Liver (tissue), 9 donors: ENCODE measurements around the gene NKAPL. TPM values are rescaled to one million over a fixed set of nuclear protein-coding genes. Genes with fewer than 3 reads are reported as not detected.

Experiments
- DNase-seq: peaks from one replicate; pipeline ENCODE4 v3.0.0-alpha.2; 2017; ENCODE audit warnings: low spot score
- H3K27ac ChIP-seq, 2 donors: one replicate each; pipeline ENCODE4 v1.7.0; 2013; ENCODE audit warnings: inconsistent platforms in 2 of 2, low read length in 2 of 2, control low read depth in 1 of 2, low read depth in 1 of 2, mild to moderate bottlenecking in 1 of 2
- H3K27me3 ChIP-seq, 4 donors: one replicate each; pipeline versions ENCODE4 v1.6.1 to v1.7.0; 2013; ENCODE audit warnings: low read length in 3 of 4, inconsistent platforms in 1 of 4, mild to moderate bottlenecking in 1 of 4, moderate library complexity in 1 of 4; ENCODE audit not compliant: control insufficient read depth in 4 of 4, insufficient read depth in 4 of 4
- H3K36me3 ChIP-seq, 4 donors: one replicate each; pipeline versions ENCODE4 v1.6.1 to v1.7.0; 2013; ENCODE audit warnings: low read length in 3 of 4, mild to moderate bottlenecking in 3 of 4, low read depth in 1 of 4, moderate library complexity in 1 of 4; ENCODE audit not compliant: control insufficient read depth in 4 of 4, insufficient read depth in 3 of 4
- H3K4me1 ChIP-seq, 4 donors: one replicate each; pipeline versions ENCODE4 v1.6.1 to v1.7.0; 2013; ENCODE audit warnings: low read length in 3 of 4, mild to moderate bottlenecking in 3 of 4, moderate library complexity in 1 of 4; ENCODE audit not compliant: control insufficient read depth in 4 of 4, insufficient read depth in 4 of 4
- H3K4me3 ChIP-seq, 3 donors: one replicate each; pipeline versions ENCODE4 v1.6.1 to v1.7.0; 2013; ENCODE audit warnings: low read length in 3 of 3, control low read depth in 1 of 3, low read depth in 1 of 3, mild to moderate bottlenecking in 1 of 3
- H3K9ac ChIP-seq, 2 donors: one replicate each; pipeline ENCODE4 v1.7.0; 2013; ENCODE audit warnings: low read length in 2 of 2, mild to moderate bottlenecking in 2 of 2, moderate library complexity in 2 of 2, control low read depth in 1 of 2, low read depth in 1 of 2
- H3K9me3 ChIP-seq, 4 donors: one replicate each; pipeline versions ENCODE4 v1.6.1 to v1.7.0; 2013; ENCODE audit warnings: low read length in 3 of 4; ENCODE audit not compliant: control insufficient read depth in 4 of 4
- EGR1 ChIP-seq, 2 donors: IDR thresholded peaks; 2 replicates each; pipeline ENCODE4 v1.6.1; 2016 to 2018; ENCODE audit warnings: antibody characterized with exemption in 2 of 2, low read depth in 2 of 2
- FOXA1 ChIP-seq: IDR thresholded peaks from 2 replicates; pipeline ENCODE4 v1.6.1; 2016; ENCODE audit warnings: antibody characterized with exemption
- FOXA2 ChIP-seq: IDR thresholded peaks from 2 replicates; pipeline ENCODE4 v1.6.1; 2016; ENCODE audit warnings: antibody characterized with exemption
- GABPA ChIP-seq, 2 donors: IDR thresholded peaks in 1 of 2; conservative IDR thresholded peaks in 1 of 2; 2 replicates each; pipeline ENCODE4 v1.6.1; 2016; ENCODE audit warnings: antibody characterized with exemption in 2 of 2, mild to moderate bottlenecking in 1 of 2, moderate library complexity in 1 of 2
- HNF4A ChIP-seq, 2 donors: conservative IDR thresholded peaks; 2 replicates each; pipeline ENCODE4 v1.6.1; 2016; ENCODE audit warnings: antibody characterized with exemption in 2 of 2, mild to moderate bottlenecking in 2 of 2
- HNF4G ChIP-seq: IDR thresholded peaks from 2 replicates; pipeline ENCODE4 v1.6.1; 2016; ENCODE audit warnings: antibody characterized with exemption
- JUND ChIP-seq, 2 donors: IDR thresholded peaks; 2 replicates each; pipeline ENCODE4 v1.6.1; 2016; ENCODE audit warnings: antibody characterized with exemption in 2 of 2
- NR2F2 ChIP-seq: IDR thresholded peaks from 2 replicates; pipeline ENCODE4 v1.6.1; 2016; ENCODE audit warnings: antibody characterized with exemption
- RAD21 ChIP-seq, 2 donors: IDR thresholded peaks; 2 replicates each; pipeline ENCODE4 v1.6.1; 2016; ENCODE audit warnings: antibody characterized with exemption in 2 of 2, mild to moderate bottlenecking in 2 of 2
- RXRA ChIP-seq, 2 donors: IDR thresholded peaks; 2 replicates each; pipeline ENCODE4 v1.6.1; 2017 to 2018; ENCODE audit warnings: antibody characterized with exemption in 2 of 2, mild to moderate bottlenecking in 1 of 2
- TAF1 ChIP-seq: conservative IDR thresholded peaks from 2 replicates; pipeline ENCODE4 v1.6.1; 2016; ENCODE audit warnings: antibody characterized with exemption, mild to moderate bottlenecking
- YY1 ChIP-seq: IDR thresholded peaks from 2 replicates; pipeline ENCODE4 v1.6.1; 2016; ENCODE audit warnings: antibody characterized with exemption, mild to moderate bottlenecking
- WGBS: extraction: QIAGEN DNeasy Blood & Tissue Kit; methylation state at CpG from one replicate; pipeline ENCODE4 v1.1.7; 2013; 5-methylcytosine and 5-hydroxymethylcytosine counted together
- polyA plus RNA-seq, 2 donors: library from polyadenylated mRNA; stranded (reverse) in 1 of 2; unstranded in 1 of 2; fragments of 200-250 nt in 1 of 2; fragments of >200 nt in 1 of 2; fragmentation: Nextera tagmentation in 1 of 2; extraction: Ambion mirVana in 1 of 2; gene quantifications; one replicate each; pipeline versions ENCODE4 v1.2.1 to v1.2.3, GENCODE V29; 2013 to 2015
- total RNA-seq, 2 donors: library from RNA; depleted of rRNA; stranded (reverse); fragments of >200 nt; gene quantifications; one replicate each; pipeline ENCODE4 v1.2.3, GENCODE V29; 2014
- TF ChIP-seq, protein P1 (sequence below): IDR thresholded peaks from 2 replicates; pipeline ENCODE4 v1.6.1; 2016; ENCODE audit warnings: antibody characterized with exemption, mild to moderate bottlenecking
- TF ChIP-seq, protein P2 (sequence below): IDR thresholded peaks from 2 replicates; pipeline ENCODE4 v1.6.1; 2016; ENCODE audit warnings: antibody characterized with exemption
- TF ChIP-seq, protein P3 (sequence below): IDR thresholded peaks from 2 replicates; pipeline ENCODE4 v1.6.1; 2016; ENCODE audit warnings: antibody characterized with exemption
- donor health status: healthy.
- donor health status: healthy.
- donor health status: healthy.
- donor health status: healthy.
- donor health status: healthy.

The NKAPL gene
- total and polyA plus RNA-seq, 4 donors, result 0.22 to 0.61 (median 0.57) TPM

GRCh38 chr6:28282926-28283325 is 23.8 kb downstream of the NKAPL start:
- 100% methylated on average over 2 of the region's 2 CpGs for WGBS
- Histone ChIP-seq H3K4me1 (peaks cover 0 to 7% (median 3%) of the 10 kb centered on the region in 4 donors), H3K9me3 (peaks cover 0 to 8% (median 2%) of the 10 kb centered on the region in 4 donors), H3K9ac (no peak overlapping the region), H3K27ac (no peak overlapping the region), H3K4me3 (no peak overlapping the region), H3K27me3 (no peaks in the 10 kb centered on the region), H3K36me3 (peaks cover 0 to 2% (median 0%) of the 10 kb centered on the region in 4 donors)
- DNase-seq, result no peak
- no peak for TF ChIP-seq FOXA1
- TF ChIP-seq YY1, result no peak
- TF ChIP-seq HNF4G, result no peak
- TF ChIP-seq, protein P1, sequence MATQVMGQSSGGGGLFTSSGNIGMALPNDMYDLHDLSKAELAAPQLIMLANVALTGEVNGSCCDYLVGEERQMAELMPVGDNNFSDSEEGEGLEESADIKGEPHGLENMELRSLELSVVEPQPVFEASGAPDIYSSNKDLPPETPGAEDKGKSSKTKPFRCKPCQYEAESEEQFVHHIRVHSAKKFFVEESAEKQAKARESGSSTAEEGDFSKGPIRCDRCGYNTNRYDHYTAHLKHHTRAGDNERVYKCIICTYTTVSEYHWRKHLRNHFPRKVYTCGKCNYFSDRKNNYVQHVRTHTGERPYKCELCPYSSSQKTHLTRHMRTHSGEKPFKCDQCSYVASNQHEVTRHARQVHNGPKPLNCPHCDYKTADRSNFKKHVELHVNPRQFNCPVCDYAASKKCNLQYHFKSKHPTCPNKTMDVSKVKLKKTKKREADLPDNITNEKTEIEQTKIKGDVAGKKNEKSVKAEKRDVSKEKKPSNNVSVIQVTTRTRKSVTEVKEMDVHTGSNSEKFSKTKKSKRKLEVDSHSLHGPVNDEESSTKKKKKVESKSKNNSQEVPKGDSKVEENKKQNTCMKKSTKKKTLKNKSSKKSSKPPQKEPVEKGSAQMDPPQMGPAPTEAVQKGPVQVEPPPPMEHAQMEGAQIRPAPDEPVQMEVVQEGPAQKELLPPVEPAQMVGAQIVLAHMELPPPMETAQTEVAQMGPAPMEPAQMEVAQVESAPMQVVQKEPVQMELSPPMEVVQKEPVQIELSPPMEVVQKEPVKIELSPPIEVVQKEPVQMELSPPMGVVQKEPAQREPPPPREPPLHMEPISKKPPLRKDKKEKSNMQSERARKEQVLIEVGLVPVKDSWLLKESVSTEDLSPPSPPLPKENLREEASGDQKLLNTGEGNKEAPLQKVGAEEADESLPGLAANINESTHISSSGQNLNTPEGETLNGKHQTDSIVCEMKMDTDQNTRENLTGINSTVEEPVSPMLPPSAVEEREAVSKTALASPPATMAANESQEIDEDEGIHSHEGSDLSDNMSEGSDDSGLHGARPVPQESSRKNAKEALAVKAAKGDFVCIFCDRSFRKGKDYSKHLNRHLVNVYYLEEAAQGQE, result no peak
- no peak for TF ChIP-seq RXRA (IDR thresholded peaks at IDR 0.05)
- no peak for TF ChIP-seq HNF4A (conservative IDR thresholded peaks at IDR 0.05)
- no peak for TF ChIP-seq TAF1
- no peak for TF ChIP-seq GABPA (IDR thresholded peaks at IDR 0.05 in 1 of 2, conservative IDR thresholded peaks at IDR 0.05 in 1 of 2)
- no peak for TF ChIP-seq RAD21 (IDR thresholded peaks at IDR 0.05)
- TF ChIP-seq EGR1 (IDR thresholded peaks at IDR 0.05; ENCODE audit: low read depth in 2 of 2), result no peak
- TF ChIP-seq FOXA2, result no peak

DNA sequence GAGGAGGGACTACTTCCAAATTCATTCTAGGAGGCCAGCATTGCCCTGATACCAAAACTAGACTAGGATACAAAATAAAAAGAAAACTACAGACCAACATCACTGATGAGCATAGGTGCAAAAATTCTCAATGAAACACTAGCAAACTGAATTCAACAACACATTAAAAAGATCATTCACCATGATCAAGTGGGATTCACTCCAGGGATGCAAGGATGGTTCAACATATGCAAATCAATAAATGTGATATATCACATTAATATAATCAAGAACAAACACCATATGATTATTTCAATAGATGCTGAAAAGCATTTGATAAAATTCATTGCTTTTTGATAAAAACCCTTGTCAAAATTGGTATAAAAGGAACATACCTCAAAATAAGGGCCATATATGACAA is 32.5 kb downstream of the NKAPL start:
- TF ChIP-seq FOXA1 (no peak), NR2F2 (no peak), HNF4G (no peak), JUND (IDR thresholded peaks at IDR 0.05) (no peak), GABPA (IDR thresholded peaks at IDR 0.05 in 1 of 2, conservative IDR thresholded peaks at IDR 0.05 in 1 of 2) (no peak), HNF4A (conservative IDR thresholded peaks at IDR 0.05) (no peak), YY1 (no peak)
- TF ChIP-seq, protein P2, sequence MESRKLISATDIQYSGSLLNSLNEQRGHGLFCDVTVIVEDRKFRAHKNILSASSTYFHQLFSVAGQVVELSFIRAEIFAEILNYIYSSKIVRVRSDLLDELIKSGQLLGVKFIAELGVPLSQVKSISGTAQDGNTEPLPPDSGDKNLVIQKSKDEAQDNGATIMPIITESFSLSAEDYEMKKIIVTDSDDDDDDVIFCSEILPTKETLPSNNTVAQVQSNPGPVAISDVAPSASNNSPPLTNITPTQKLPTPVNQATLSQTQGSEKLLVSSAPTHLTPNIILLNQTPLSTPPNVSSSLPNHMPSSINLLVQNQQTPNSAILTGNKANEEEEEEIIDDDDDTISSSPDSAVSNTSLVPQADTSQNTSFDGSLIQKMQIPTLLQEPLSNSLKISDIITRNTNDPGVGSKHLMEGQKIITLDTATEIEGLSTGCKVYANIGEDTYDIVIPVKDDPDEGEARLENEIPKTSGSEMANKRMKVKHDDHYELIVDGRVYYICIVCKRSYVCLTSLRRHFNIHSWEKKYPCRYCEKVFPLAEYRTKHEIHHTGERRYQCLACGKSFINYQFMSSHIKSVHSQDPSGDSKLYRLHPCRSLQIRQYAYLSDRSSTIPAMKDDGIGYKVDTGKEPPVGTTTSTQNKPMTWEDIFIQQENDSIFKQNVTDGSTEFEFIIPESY, result no peak
- TF ChIP-seq, protein P3, sequence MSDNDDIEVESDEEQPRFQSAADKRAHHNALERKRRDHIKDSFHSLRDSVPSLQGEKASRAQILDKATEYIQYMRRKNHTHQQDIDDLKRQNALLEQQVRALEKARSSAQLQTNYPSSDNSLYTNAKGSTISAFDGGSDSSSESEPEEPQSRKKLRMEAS, result no peak
- Histone ChIP-seq H3K9me3 (no peaks in the 10 kb centered on the region), H3K9ac (no peak overlapping the region), H3K27ac (no peak overlapping the region), H3K4me1 (no peaks in the 10 kb centered on the region), H3K4me3 (no peak overlapping the region), H3K36me3 (peaks cover 0 to 2% (median 0%) of the 10 kb centered on the region in 4 donors), H3K27me3 (no peaks in the 10 kb centered on the region)
- no peak for DNase-seq
